Measurements from ENCODE around the gene CSMD2.

- TF ChIP-seq CTCF (IDR thresholded peaks at IDR 0.05; ENCODE audit: low read length) (no peak), EZH2phosphoT487 (IDR thresholded peaks at IDR 0.05; ENCODE audit: low read length) (no peak), EZH2 (optimal IDR thresholded peaks at IDR 0.05; ENCODE audit: low read depth, low read length) (no peak)
Measured at GRCh38 chr1:33815061-33815460, 350.0 kb downstream of the CSMD2 start.

Measured in MM.1S (cell line).